GM12875 (cell line): ENCODE measurements around the gene PTPRK.
"Not testable (repeated sequence)": the region's sequence is repeated elsewhere in the genome, so short reads cannot be mapped to it uniquely, and the experiment has no call there.

Experiments
- H3K4me3 ChIP-seq: one replicate; pipeline ENCODE4 v1.5.1; 2011; ENCODE audit warnings: low read depth, low read length, control low read depth
- CTCF ChIP-seq: IDR thresholded peaks from 2 replicates; pipeline ENCODE4 v1.5.1; 2011; ENCODE audit warnings: low read depth, mild to moderate bottlenecking, control low read depth, inconsistent platforms, low read length, moderate library complexity, borderline replicate concordance; ENCODE audit not compliant: insufficient read depth

The PTPRK gene

GRCh38 chr6:127980996-127981395 is 539.4 kb downstream of the PTPRK start:
- no peak overlapping the region for H3K4me3 ChIP-seq
- no peak for TF ChIP-seq CTCF

GRCh38 chr6:127978185-127978584 is 542.2 kb downstream of the PTPRK start:
- not testable (repeated sequence) for H3K4me3 ChIP-seq

- no peak overlapping the region for H3K4me3 ChIP-seq
- no peak for TF ChIP-seq CTCF
Measured at GRCh38 chr6:127976796-127977195, 543.6 kb downstream of the PTPRK start.

- no peak overlapping the region for H3K4me3 ChIP-seq
- no peak for TF ChIP-seq CTCF
Measured at GRCh38 chr6:127976111-127976510, 544.3 kb downstream of the PTPRK start.

- no peak overlapping the region for H3K4me3 ChIP-seq
- TF ChIP-seq CTCF, result no peak
Measured at GRCh38 chr6:127972815-127973214, 547.6 kb downstream of the PTPRK start.

GRCh38 chr6:127971945-127972391 is 548.4 kb downstream of the PTPRK start:
- no peak for TF ChIP-seq CTCF
- no peak overlapping the region for H3K4me3 ChIP-seq

GRCh38 chr6:127971386-127971785 is 549.0 kb downstream of the PTPRK start:
- H3K4me3 ChIP-seq, result no peak overlapping the region
- TF ChIP-seq CTCF, result no peak

GRCh38 chr6:127969701-127970100 is 550.7 kb downstream of the PTPRK start:
- TF ChIP-seq CTCF, result no peak
- no peak overlapping the region for H3K4me3 ChIP-seq
